ENCODE results near the gene BRD3. TPM values are rescaled to one million over a fixed set of nuclear protein-coding genes. Genes with fewer than 3 reads are reported as not detected.

BRD3 gene
- polyA plus RNA-seq (2011; rRNA removed) (8.9 and 9.0 TPM in 2 replicates), polyA plus RNA-seq (2017; fragmentation: RNase III; extraction: RNeasy Plus Mini Kit Qiagen cat#74134 plus additional on column Dnase treatment) (12.4 to 15.3 TPM (median 15.0 TPM) in 3 replicates), polyA minus RNA-seq (2011; rRNA and poly(A)+ RNA removed) (8.7 and 20.2 TPM in 2 replicates)
- 9.7 and 13.0 TPM in 2 replicates for polyA plus RNA-seq (2012; cell fraction: cytosol; rRNA removed)
- polyA plus RNA-seq (2012; cell fraction: nucleus; rRNA removed): 25.7 and 37.1 TPM in 2 replicates

DNA sequence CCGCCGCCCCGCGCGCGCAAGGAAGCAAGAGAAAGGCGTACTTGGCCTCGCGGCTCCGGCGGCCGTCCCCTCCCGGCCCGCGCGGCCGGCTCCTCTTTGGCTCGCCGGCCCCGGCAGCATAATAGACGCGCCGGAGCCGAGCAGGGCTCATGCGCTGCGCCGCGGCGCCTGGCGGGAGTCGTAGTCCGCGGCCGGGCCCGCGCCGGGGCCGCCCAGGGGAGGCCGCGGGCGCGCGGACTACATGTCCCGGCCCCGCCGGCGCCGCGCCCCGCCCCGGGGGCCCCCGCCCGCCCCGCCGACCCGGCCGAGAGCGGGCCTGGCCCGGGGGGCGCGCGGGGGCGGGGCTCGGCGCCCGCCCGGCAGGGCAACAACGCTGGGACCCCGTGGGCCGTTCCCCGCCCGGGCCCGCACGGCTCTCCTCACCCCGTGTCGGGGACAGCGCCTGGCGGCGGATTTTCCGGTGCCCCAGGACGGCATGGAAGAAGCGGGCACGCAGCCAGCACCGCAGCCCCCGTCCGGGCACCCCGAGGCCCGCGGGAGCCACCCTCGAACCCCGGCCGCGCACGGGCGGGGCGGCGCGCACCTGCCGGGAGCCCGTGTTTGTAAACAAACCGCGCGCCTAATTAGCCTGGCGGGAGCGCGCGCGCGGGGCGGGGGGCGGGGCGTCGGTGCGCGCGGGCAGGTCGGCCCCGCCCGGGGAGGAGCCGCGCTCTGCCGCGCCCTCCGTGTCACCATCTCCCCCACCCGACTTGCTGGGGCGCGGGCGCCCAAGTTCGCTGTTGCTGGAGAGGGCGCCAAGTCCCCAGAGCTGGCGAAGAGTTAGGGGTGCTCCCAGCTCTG lies at the start of gene BRD3:
Gene BRD3 (minus strand): TSS at position 123 of the 840 bp plus-strand sequence. CDS start 14,549 bp downstream, outside the sequence.
- WGBS (ENCODE audit: missing lambda C conversion rate): 0% methylated on average over 14 of the region's 131 CpGs
- DNase-seq (ENCODE audit: low read depth in 1 of 2, low spot score in 1 of 2): peak; percentile 84 to 88
- ChIA-PET POLR2A (interaction anchor here (0.6 to 0.7 kb wide), 2 partner anchors 367 to 409 kb away, joined by 4 to 14 read pairs; no protein-coding TSS in a partner anchor), CTCF (interaction anchor here (0.7 to 1.1 kb wide), 3 partner anchors 10 to 67 kb away, joined by 3 to 4 read pairs (median 3); partner anchors contain the start of gene WDR5)
- H3K4me1 ChIP-seq: peaks cover 10% of the 10 kb centered on the region
- H3K27ac ChIP-seq: peak within 1 kb of the TSS; percentile 91 to 100
- ATAC-seq: peak; percentile 86 to 88
- TF ChIP-seq HOXB5 (CRISPR knock-in tag; IDR thresholded peaks at IDR 0.05) (0 out of 2 replicates have a peak, but pooled peaks have one; percentile 53), SREBF2 (IDR thresholded peaks at IDR 0.05) (no peak), KDM1A (IDR thresholded peaks at IDR 0.05; ENCODE audit: low read depth) (no peak), TP53 (CRISPR knock-in tag; IDR thresholded peaks at IDR 0.05) (peak; percentile 56; the same call in 1 of the 2 replicates), POLR2A (IDR thresholded peaks at IDR 0.05; ENCODE audit: low read length) (peak; percentile 70), PHF8 (IDR thresholded peaks at IDR 0.05; ENCODE audit: borderline replicate concordance, low read depth) (peak; percentile 47; the same call in 1 of the 2 replicates)
- H3K9me3 ChIP-seq: no peaks in the 10 kb centered on the region
- peak within 1 kb of the TSS; percentile 83 for H3K4me3 ChIP-seq
- peak within 1 kb of the TSS; percentile 91 for H3K4me2 ChIP-seq
- no peak for FAIRE-seq

DNA sequence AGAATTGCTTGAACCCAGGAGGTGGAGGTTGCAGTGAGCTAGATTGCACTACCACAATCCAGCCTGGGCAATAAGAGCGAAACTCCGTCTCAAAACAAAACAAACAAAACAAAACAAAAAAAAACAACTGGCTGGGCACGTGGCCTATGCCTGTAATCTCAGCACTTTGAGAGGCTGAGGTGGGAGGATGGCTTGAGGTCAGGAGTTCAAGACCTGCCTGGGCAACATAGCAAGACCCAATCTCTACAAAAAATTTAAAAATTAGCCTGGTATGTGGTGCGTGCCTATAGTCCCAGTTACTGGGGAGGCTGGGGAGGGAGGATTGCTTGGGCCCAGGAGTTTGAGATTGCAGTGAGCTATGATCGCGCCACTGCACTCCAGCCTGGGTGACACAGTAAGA lies 44.7 kb upstream of the BRD3 start:
- no peak for DNase-seq (ENCODE audit: low read depth in 1 of 2, low spot score in 1 of 2)
- no peak overlapping the region for H3K27ac ChIP-seq
- TF ChIP-seq, protein P1, sequence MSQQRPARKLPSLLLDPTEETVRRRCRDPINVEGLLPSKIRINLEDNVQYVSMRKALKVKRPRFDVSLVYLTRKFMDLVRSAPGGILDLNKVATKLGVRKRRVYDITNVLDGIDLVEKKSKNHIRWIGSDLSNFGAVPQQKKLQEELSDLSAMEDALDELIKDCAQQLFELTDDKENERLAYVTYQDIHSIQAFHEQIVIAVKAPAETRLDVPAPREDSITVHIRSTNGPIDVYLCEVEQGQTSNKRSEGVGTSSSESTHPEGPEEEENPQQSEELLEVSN (IDR thresholded peaks at IDR 0.05; ENCODE audit: borderline replicate concordance, low read depth): no peak
- TF ChIP-seq, protein P2, sequence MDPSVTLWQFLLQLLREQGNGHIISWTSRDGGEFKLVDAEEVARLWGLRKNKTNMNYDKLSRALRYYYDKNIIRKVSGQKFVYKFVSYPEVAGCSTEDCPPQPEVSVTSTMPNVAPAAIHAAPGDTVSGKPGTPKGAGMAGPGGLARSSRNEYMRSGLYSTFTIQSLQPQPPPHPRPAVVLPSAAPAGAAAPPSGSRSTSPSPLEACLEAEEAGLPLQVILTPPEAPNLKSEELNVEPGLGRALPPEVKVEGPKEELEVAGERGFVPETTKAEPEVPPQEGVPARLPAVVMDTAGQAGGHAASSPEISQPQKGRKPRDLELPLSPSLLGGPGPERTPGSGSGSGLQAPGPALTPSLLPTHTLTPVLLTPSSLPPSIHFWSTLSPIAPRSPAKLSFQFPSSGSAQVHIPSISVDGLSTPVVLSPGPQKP (IDR thresholded peaks at IDR 0.05; ENCODE audit: low read depth, low read length): no peak
- TF ChIP-seq JUN (IDR thresholded peaks at IDR 0.05): no peak
- no peak for TF ChIP-seq SREBF2 (IDR thresholded peaks at IDR 0.05)
- POLR2A ChIA-PET: no interaction called here
- no peak overlapping the region for H3K4me3 ChIP-seq
- no peak overlapping the region for H3K4me2 ChIP-seq
- H3K9me3 ChIP-seq: no peaks in the 10 kb centered on the region
- H3K4me1 ChIP-seq: no peaks in the 10 kb centered on the region
- CTCF ChIA-PET: interaction anchor here (0.6 to 1.5 kb wide), 3 partner anchors 36 to 1022 kb away, joined by 3 to 4 read pairs (median 4); no protein-coding TSS in a partner anchor
- no peak for ATAC-seq
- 82% methylated on average over 6 of the region's 6 CpGs for WGBS (ENCODE audit: missing lambda C conversion rate)
- FAIRE-seq: no peak

DNA sequence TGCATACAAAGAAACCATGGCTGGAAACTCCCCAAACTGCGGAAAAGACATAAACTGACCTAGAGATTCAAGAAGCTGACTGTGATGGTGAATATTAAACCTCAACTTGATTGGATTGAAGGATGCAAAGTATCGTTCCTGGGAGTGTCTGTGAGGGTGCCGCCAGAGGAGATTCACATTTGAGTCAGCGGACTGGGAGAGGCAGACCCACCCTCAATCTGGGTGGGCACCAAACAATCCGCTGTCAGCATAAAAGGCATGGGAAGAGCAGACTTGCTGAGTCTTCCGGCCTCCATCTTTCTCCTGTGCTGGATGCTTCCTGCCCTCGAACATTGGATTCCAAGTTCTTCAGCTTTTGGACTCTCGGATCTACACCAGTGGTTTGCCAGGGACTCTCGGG lies 43.2 kb upstream of the BRD3 start:
- ChIA-PET CTCF (interaction anchor here (0.7 to 1.9 kb wide), 3 partner anchors 12 to 317 kb away, joined by 3 to 4 read pairs (median 3); no protein-coding TSS in a partner anchor), POLR2A (no interaction called here)
- 68% methylated on average over 9 of the region's 9 CpGs for WGBS (ENCODE audit: missing lambda C conversion rate)
- FAIRE-seq: no peak
- no peak for ATAC-seq
- H3K4me2 ChIP-seq: no peak overlapping the region
- H3K4me3 ChIP-seq: no peak overlapping the region
- no peak for DNase-seq (ENCODE audit: low read depth in 1 of 2, low spot score in 1 of 2)
- TF ChIP-seq MAFK (IDR thresholded peaks at IDR 0.05; ENCODE audit: partially characterized antibody): peak; percentile 27
- TF ChIP-seq, protein P2 (IDR thresholded peaks at IDR 0.05; ENCODE audit: low read depth, low read length): no peak
- no peaks in the 10 kb centered on the region for H3K4me1 ChIP-seq
- H3K9me3 ChIP-seq: 0 out of 3 replicates have a peak, but pooled peaks cover under 1% of the 10 kb centered on the region
- no peak overlapping the region for H3K27ac ChIP-seq

DNA sequence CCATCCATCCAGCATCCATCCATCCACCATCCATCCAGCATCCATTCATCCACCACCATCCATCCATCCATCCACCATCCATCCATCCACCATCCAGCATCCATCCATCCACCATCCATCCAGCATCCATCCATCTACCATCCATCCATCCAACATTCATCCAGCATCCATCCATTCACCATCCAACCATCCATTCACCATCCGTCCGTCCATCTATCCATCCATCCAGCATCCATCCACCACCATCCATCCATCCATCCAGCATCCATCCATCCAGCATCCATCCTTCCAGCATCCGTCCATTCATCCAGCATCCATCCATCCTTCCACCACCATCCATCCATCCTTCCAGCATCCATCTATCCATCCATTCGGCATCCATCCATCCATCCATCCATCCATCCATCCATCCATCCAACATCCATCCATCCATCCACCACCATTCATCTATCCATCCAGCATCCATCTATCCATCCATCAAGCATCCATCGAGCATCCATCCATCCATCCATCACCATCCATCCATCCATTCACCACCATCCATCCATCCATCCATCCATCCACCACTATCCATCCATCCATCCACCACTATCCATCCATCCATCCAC lies 35.7 kb upstream of the BRD3 start:
- peaks cover 3% of the 10 kb centered on the region; the same call in 1 of the 3 replicates for H3K9me3 ChIP-seq
- H3K4me3 ChIP-seq: no peak overlapping the region
- H3K4me1 ChIP-seq: no peaks in the 10 kb centered on the region
- DNase-seq (ENCODE audit: low read depth in 1 of 2, low spot score in 1 of 2) (no peak), FAIRE-seq (no peak), ATAC-seq (no peak)
- no peak overlapping the region for H3K4me2 ChIP-seq
- H3K27ac ChIP-seq: no peak overlapping the region
- ChIA-PET CTCF (no interaction called here), POLR2A (no interaction called here)
- WGBS (ENCODE audit: missing lambda C conversion rate): 20% methylated on average over 5 of the region's 5 CpGs
- TF ChIP-seq, protein P1 (IDR thresholded peaks at IDR 0.05; ENCODE audit: borderline replicate concordance, low read depth): no peak
- no peak for TF ChIP-seq ZNF302 (CRISPR knock-in tag; IDR thresholded peaks at IDR 0.05)
- no peak for TF ChIP-seq MAZ (IDR thresholded peaks at IDR 0.05; ENCODE audit: borderline replicate concordance, low read depth, low read length)
- TF ChIP-seq CHD2 (IDR thresholded peaks at IDR 0.05; ENCODE audit: low read length, partially characterized antibody): no peak
- TF ChIP-seq, protein P3, sequence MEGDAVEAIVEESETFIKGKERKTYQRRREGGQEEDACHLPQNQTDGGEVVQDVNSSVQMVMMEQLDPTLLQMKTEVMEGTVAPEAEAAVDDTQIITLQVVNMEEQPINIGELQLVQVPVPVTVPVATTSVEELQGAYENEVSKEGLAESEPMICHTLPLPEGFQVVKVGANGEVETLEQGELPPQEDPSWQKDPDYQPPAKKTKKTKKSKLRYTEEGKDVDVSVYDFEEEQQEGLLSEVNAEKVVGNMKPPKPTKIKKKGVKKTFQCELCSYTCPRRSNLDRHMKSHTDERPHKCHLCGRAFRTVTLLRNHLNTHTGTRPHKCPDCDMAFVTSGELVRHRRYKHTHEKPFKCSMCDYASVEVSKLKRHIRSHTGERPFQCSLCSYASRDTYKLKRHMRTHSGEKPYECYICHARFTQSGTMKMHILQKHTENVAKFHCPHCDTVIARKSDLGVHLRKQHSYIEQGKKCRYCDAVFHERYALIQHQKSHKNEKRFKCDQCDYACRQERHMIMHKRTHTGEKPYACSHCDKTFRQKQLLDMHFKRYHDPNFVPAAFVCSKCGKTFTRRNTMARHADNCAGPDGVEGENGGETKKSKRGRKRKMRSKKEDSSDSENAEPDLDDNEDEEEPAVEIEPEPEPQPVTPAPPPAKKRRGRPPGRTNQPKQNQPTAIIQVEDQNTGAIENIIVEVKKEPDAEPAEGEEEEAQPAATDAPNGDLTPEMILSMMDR (IDR thresholded peaks at IDR 0.05): no peak
- no peak for TF ChIP-seq HOXA7 (CRISPR knock-in tag; IDR thresholded peaks at IDR 0.05)
- no peak for TF ChIP-seq NPAS2 (CRISPR knock-in tag; IDR thresholded peaks at IDR 0.05; ENCODE audit: borderline replicate concordance)
- TF ChIP-seq, protein P4, sequence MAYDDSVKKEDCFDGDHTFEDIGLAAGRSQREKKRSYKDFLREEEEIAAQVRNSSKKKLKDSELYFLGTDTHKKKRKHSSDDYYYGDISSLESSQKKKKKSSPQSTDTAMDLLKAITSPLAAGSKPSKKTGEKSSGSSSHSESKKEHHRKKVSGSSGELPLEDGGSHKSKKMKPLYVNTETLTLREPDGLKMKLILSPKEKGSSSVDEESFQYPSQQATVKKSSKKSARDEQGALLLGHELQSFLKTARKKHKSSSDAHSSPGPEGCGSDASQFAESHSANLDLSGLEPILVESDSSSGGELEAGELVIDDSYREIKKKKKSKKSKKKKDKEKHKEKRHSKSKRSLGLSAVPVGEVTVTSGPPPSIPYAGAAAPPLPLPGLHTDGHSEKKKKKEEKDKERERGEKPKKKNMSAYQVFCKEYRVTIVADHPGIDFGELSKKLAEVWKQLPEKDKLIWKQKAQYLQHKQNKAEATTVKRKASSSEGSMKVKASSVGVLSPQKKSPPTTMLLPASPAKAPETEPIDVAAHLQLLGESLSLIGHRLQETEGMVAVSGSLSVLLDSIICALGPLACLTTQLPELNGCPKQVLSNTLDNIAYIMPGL (CRISPR knock-in tag; IDR thresholded peaks at IDR 0.05; ENCODE audit: borderline replicate concordance): no peak
- TF ChIP-seq HOXB5 (CRISPR knock-in tag; IDR thresholded peaks at IDR 0.05): no peak

All from A549 (cell line).